22Rv1 (cell line): Measurements from ENCODE around the gene TMPRSS4.

ENCODE experiments used
- CTCF ChIP-seq: fragments of 450-650 bp; IDR thresholded peaks from 2 replicates; pipeline ENCODE4 v1.5.1; 2017; ENCODE audit warnings: mild to moderate bottlenecking
- ZFX ChIP-seq: fragments of 450-650 bp; IDR thresholded peaks from 2 replicates; pipeline ENCODE4 v1.6.1; 2017; ENCODE audit warnings: antibody characterized with exemption, borderline replicate concordance

GRCh38 chr11:118084247-118084646 is 7.4 kb downstream of the TMPRSS4 start:
- TF ChIP-seq ZFX (no peak), CTCF (no peak)
